HG02981 (cell line): ENCODE data around the gene DAD1.

Source experiments
- ATAC-seq: cut with Tn5 transposase; IDR thresholded peaks from one replicate; pipeline ENCODE4 v1.9.1; 2021; ENCODE audit warnings: mild to moderate bottlenecking, moderate library complexity; ENCODE audit not compliant: unreplicated experiment

Gene DAD1

GRCh38 chr14:22539831-22540230 lies 49.2 kb downstream of the DAD1 start:
- ATAC-seq, result no peak

GRCh38 chr14:22538671-22539228 lies 50.3 kb downstream of the DAD1 start:
- ATAC-seq, result no peak

- no peak for ATAC-seq
These were observed 51.4 kb downstream of the DAD1 start for GRCh38 chr14:22537436-22538310.

GRCh38 chr14:22536853-22537338 lies 52.1 kb downstream of the DAD1 start:
- ATAC-seq, result peak; percentile 85

GRCh38 chr14:22535916-22536315 lies 53.1 kb downstream of the DAD1 start:
- ATAC-seq, result no peak

GRCh38 chr14:22535126-22535525 lies 53.9 kb downstream of the DAD1 start:
- ATAC-seq, result no peak

- no peak for ATAC-seq
These were observed 54.5 kb downstream of the DAD1 start for GRCh38 chr14:22534547-22534946.

GRCh38 chr14:22533739-22534359 lies 55.2 kb downstream of the DAD1 start:
- no peak for ATAC-seq

GRCh38 chr14:22533057-22533704 lies 55.8 kb downstream of the DAD1 start:
- ATAC-seq, result no peak

- ATAC-seq, result no peak
These were observed 56.5 kb downstream of the DAD1 start for GRCh38 chr14:22532345-22533056.

- peak; percentile 62 for ATAC-seq
These were observed 57.3 kb downstream of the DAD1 start for GRCh38 chr14:22531451-22532344.

- no peak for ATAC-seq
These were observed 58.9 kb downstream of the DAD1 start for GRCh38 chr14:22530127-22530526.

- no peak for ATAC-seq
These were observed 62.3 kb downstream of the DAD1 start for GRCh38 chr14:22526744-22527143.

GRCh38 chr14:22526218-22526617 lies 62.8 kb downstream of the DAD1 start:
- ATAC-seq, result no peak

- ATAC-seq, result no peak
These were observed 64.3 kb downstream of the DAD1 start for GRCh38 chr14:22524784-22525161.

- ATAC-seq, result no peak
These were observed 64.8 kb downstream of the DAD1 start for GRCh38 chr14:22524115-22524783.

GRCh38 chr14:22523283-22523682 lies 65.7 kb downstream of the DAD1 start:
- ATAC-seq, result no peak

GRCh38 chr14:22522466-22522957 lies 66.5 kb downstream of the DAD1 start:
- ATAC-seq, result no peak
